HG02798 (cell line): Measurements from ENCODE around the gene BCL10.
"Not testable (repeated sequence)": the region's sequence is repeated elsewhere in the genome, so short reads cannot be mapped to it uniquely, and the experiment has no call there.

Experiments
- ATAC-seq: cut with Tn5 transposase; IDR thresholded peaks from one replicate; pipeline ENCODE4 v1.9.1; 2021; ENCODE audit warnings: mild to moderate bottlenecking; ENCODE audit not compliant: unreplicated experiment, poor library complexity

BCL10 gene

GRCh38 chr1:85268801-85269585 lies 7.4 kb downstream of the BCL10 start:
- ATAC-seq, result no peak

- ATAC-seq, result no peak
Observed at GRCh38 chr1:85267313-85267712, 9.1 kb downstream of the BCL10 start.

GRCh38 chr1:85264150-85264549 lies 12.3 kb downstream of the BCL10 start:
- no peak for ATAC-seq

- ATAC-seq, result no peak
Observed at GRCh38 chr1:85262985-85263384, 13.4 kb downstream of the BCL10 start.

GRCh38 chr1:85259912-85260274 lies 16.5 kb downstream of the BCL10 start:
- no peak for ATAC-seq

- peak; percentile 99 for ATAC-seq
Observed at GRCh38 chr1:85259118-85259911, 17.1 kb downstream of the BCL10 start, which contains the start of gene C1orf52. Gene C1orf52, minus strand, starts transcription at chr1:85259662. Its CDS starts 29 bp downstream, at chr1:85259633.

- ATAC-seq, result no peak
Observed at GRCh38 chr1:85258536-85259117, 17.8 kb downstream of the BCL10 start.

GRCh38 chr1:85249042-85249441 lies 27.4 kb downstream of the BCL10 start:
- not testable (repeated sequence) for ATAC-seq

- no peak for ATAC-seq
Observed at GRCh38 chr1:85245891-85246290, 30.5 kb downstream of the BCL10 start.

- ATAC-seq, result no peak
Observed at GRCh38 chr1:85245456-85245855, 31.0 kb downstream of the BCL10 start.

- ATAC-seq, result no peak
Observed at GRCh38 chr1:85244271-85245061, 32.0 kb downstream of the BCL10 start.

- no peak for ATAC-seq
Observed at GRCh38 chr1:85243372-85243771, 33.1 kb downstream of the BCL10 start.

- ATAC-seq, result no peak
Observed at GRCh38 chr1:85240643-85241042, 35.8 kb downstream of the BCL10 start.

GRCh38 chr1:85240174-85240601 lies 36.2 kb downstream of the BCL10 start:
- no peak for ATAC-seq

GRCh38 chr1:85237613-85238012 lies 38.8 kb downstream of the BCL10 start:
- no peak for ATAC-seq

- ATAC-seq, result no peak
Observed at GRCh38 chr1:85230305-85230977, 46.0 kb downstream of the BCL10 start.

GRCh38 chr1:85229574-85230097 lies 46.8 kb downstream of the BCL10 start:
- ATAC-seq, result no peak

- no peak for ATAC-seq
Observed at GRCh38 chr1:85228972-85229371, 47.5 kb downstream of the BCL10 start.

- ATAC-seq, result no peak
Observed at GRCh38 chr1:85225624-85226380, 50.6 kb downstream of the BCL10 start.
